ENCODE data around the gene PPFIBP1. TPM values are rescaled to one million over a fixed set of nuclear protein-coding genes. Genes with fewer than 3 reads are reported as not detected.
"Not testable (repeated sequence)": the region's sequence is repeated elsewhere in the genome, so short reads cannot be mapped to it uniquely, and the experiment has no call there.

Gene PPFIBP1
- total RNA-seq, 2 experiments from 2014 or later: 5.4 to 23.2 TPM

GRCh38 chr12:27610374-27610773 lies 86.4 kb downstream of the PPFIBP1 start:
- peaks cover 10% of the 10 kb centered on the region for H3K27me3 Mint-ChIP-seq
- H3K36me3 Mint-ChIP-seq: no peaks in the 10 kb centered on the region
- CTCF ChIA-PET: no interaction called here
- H3K4me3 Mint-ChIP-seq: no peak overlapping the region
- ATAC-seq: no peak
- no peak for DNase-seq
- no peak overlapping the region for H3K27ac Mint-ChIP-seq
- H3K9me3 Mint-ChIP-seq (ENCODE audit: low read depth): no peaks in the 10 kb centered on the region
- H3K4me1 Mint-ChIP-seq: no peaks in the 10 kb centered on the region

- no peak for DNase-seq
- Mint-ChIP-seq H3K9me3 (ENCODE audit: low read depth) (no peaks in the 10 kb centered on the region), H3K27ac (no peak overlapping the region), H3K27me3 (peaks cover 5% of the 10 kb centered on the region), H3K36me3 (no peaks in the 10 kb centered on the region), H3K4me3 (no peak overlapping the region), H3K4me1 (peaks cover under 1% of the 10 kb centered on the region)
- CTCF ChIA-PET: no interaction called here
- ATAC-seq: no peak
Measured at GRCh38 chr12:27614386-27614785, 90.4 kb downstream of the PPFIBP1 start.

- ATAC-seq (no peak), DNase-seq (no peak)
- no peaks in the 10 kb centered on the region for H3K36me3 Mint-ChIP-seq
- H3K4me1 Mint-ChIP-seq: peaks cover 3% of the 10 kb centered on the region
- no peak overlapping the region for H3K4me3 Mint-ChIP-seq
- H3K27me3 Mint-ChIP-seq: peaks cover 5% of the 10 kb centered on the region
- H3K27ac Mint-ChIP-seq: no peak overlapping the region
- CTCF ChIA-PET: no interaction called here
- H3K9me3 Mint-ChIP-seq (ENCODE audit: low read depth): no peaks in the 10 kb centered on the region
Measured at GRCh38 chr12:27614866-27615265, 90.9 kb downstream of the PPFIBP1 start.

GRCh38 chr12:27615331-27615891 lies 91.4 kb downstream of the PPFIBP1 start:
- Mint-ChIP-seq H3K4me1 (peaks cover 3% of the 10 kb centered on the region), H3K36me3 (no peaks in the 10 kb centered on the region), H3K27me3 (peaks cover 5% of the 10 kb centered on the region), H3K9me3 (ENCODE audit: low read depth) (no peaks in the 10 kb centered on the region), H3K4me3 (no peak overlapping the region), H3K27ac (no peak overlapping the region)
- ATAC-seq: no peak
- CTCF ChIA-PET: no interaction called here
- DNase-seq: no peak

GRCh38 chr12:27616356-27617142 lies 92.5 kb downstream of the PPFIBP1 start:
- Mint-ChIP-seq H3K4me1 (peaks cover 3% of the 10 kb centered on the region), H3K36me3 (no peaks in the 10 kb centered on the region), H3K27me3 (peaks cover 5% of the 10 kb centered on the region), H3K4me3 (no peak overlapping the region), H3K9me3 (ENCODE audit: low read depth) (no peaks in the 10 kb centered on the region), H3K27ac (no peak overlapping the region)
- CTCF ChIA-PET: no interaction called here
- no peak for ATAC-seq
- DNase-seq: no peak

GRCh38 chr12:27618836-27619235 lies 94.8 kb downstream of the PPFIBP1 start:
- ATAC-seq (no peak), DNase-seq (no peak)
- peaks cover 5% of the 10 kb centered on the region for H3K27me3 Mint-ChIP-seq
- no peaks in the 10 kb centered on the region for H3K9me3 Mint-ChIP-seq (ENCODE audit: low read depth)
- peaks cover 3% of the 10 kb centered on the region for H3K4me1 Mint-ChIP-seq
- CTCF ChIA-PET: no interaction called here
- H3K4me3 Mint-ChIP-seq: no peak overlapping the region
- no peak overlapping the region for H3K27ac Mint-ChIP-seq
- H3K36me3 Mint-ChIP-seq: no peaks in the 10 kb centered on the region

- Mint-ChIP-seq H3K36me3 (no peaks in the 10 kb centered on the region), H3K4me1 (peaks cover 3% of the 10 kb centered on the region), H3K27ac (no peak overlapping the region), H3K9me3 (ENCODE audit: low read depth) (no peaks in the 10 kb centered on the region), H3K27me3 (peaks cover 5% of the 10 kb centered on the region), H3K4me3 (no peak overlapping the region)
- DNase-seq (no peak), ATAC-seq (no peak)
- CTCF ChIA-PET: no interaction called here
Measured at GRCh38 chr12:27619308-27619707, 95.3 kb downstream of the PPFIBP1 start.

- CTCF ChIA-PET: no interaction called here
- Mint-ChIP-seq H3K4me3 (no peak overlapping the region), H3K27ac (no peak overlapping the region), H3K27me3 (peaks cover 5% of the 10 kb centered on the region), H3K4me1 (peaks cover 3% of the 10 kb centered on the region), H3K36me3 (no peaks in the 10 kb centered on the region), H3K9me3 (ENCODE audit: low read depth) (no peaks in the 10 kb centered on the region)
- no peak for ATAC-seq
- no peak for DNase-seq
Measured at GRCh38 chr12:27620121-27620520, 96.1 kb downstream of the PPFIBP1 start.

GRCh38 chr12:27622436-27623195 lies 98.6 kb downstream of the PPFIBP1 start:
- ATAC-seq (no peak), DNase-seq (no peak)
- H3K27me3 Mint-ChIP-seq: no peaks in the 10 kb centered on the region
- H3K36me3 Mint-ChIP-seq: no peaks in the 10 kb centered on the region
- H3K4me1 Mint-ChIP-seq: peaks cover 3% of the 10 kb centered on the region
- H3K4me3 Mint-ChIP-seq: no peak overlapping the region
- H3K9me3 Mint-ChIP-seq (ENCODE audit: low read depth): no peaks in the 10 kb centered on the region
- no peak overlapping the region for H3K27ac Mint-ChIP-seq
- CTCF ChIA-PET: no interaction called here

GRCh38 chr12:27623645-27624044 lies 99.6 kb downstream of the PPFIBP1 start:
- Mint-ChIP-seq H3K27me3 (no peaks in the 10 kb centered on the region), H3K27ac (no peak overlapping the region), H3K9me3 (ENCODE audit: low read depth) (no peaks in the 10 kb centered on the region), H3K36me3 (no peaks in the 10 kb centered on the region), H3K4me1 (peaks cover 3% of the 10 kb centered on the region), H3K4me3 (no peak overlapping the region)
- DNase-seq: no peak
- CTCF ChIA-PET: no interaction called here
- ATAC-seq: no peak

GRCh38 chr12:27624586-27624985 lies 100.6 kb downstream of the PPFIBP1 start:
- H3K4me1 Mint-ChIP-seq: peaks cover under 1% of the 10 kb centered on the region
- no peak for DNase-seq
- H3K27ac Mint-ChIP-seq: no peak overlapping the region
- CTCF ChIA-PET: no interaction called here
- no peak overlapping the region for H3K4me3 Mint-ChIP-seq
- H3K27me3 Mint-ChIP-seq: no peaks in the 10 kb centered on the region
- H3K36me3 Mint-ChIP-seq: no peaks in the 10 kb centered on the region
- H3K9me3 Mint-ChIP-seq (ENCODE audit: low read depth): no peaks in the 10 kb centered on the region
- ATAC-seq: no peak

GRCh38 chr12:27627123-27627852 lies 103.3 kb downstream of the PPFIBP1 start:
- no peak for DNase-seq

GRCh38 chr12:27627853-27628469 lies 104.0 kb downstream of the PPFIBP1 start:
- H3K4me1 Mint-ChIP-seq; H3K27ac Mint-ChIP-seq; CTCF ChIA-PET; DNase-seq; H3K36me3 Mint-ChIP-seq; H3K9me3 Mint-ChIP-seq (ENCODE audit: low read depth); H3K4me3 Mint-ChIP-seq; ATAC-seq: not testable (repeated sequence)
- peaks cover 12% of the 10 kb centered on the region for H3K27me3 Mint-ChIP-seq

More at GRCh38 chr12:27627123-27627852, 103.3 kb downstream of the PPFIBP1 start:
- CTCF ChIA-PET: no interaction called here
- Mint-ChIP-seq H3K4me3 (no peak overlapping the region), H3K4me1 (no peaks in the 10 kb centered on the region), H3K9me3 (ENCODE audit: low read depth) (no peaks in the 10 kb centered on the region), H3K27me3 (peaks cover 12% of the 10 kb centered on the region), H3K36me3 (no peaks in the 10 kb centered on the region), H3K27ac (no peak overlapping the region)
- no peak for ATAC-seq
